GM23338 (cell line): ENCODE results near the gene CRISP3. TPM values are rescaled to one million over a fixed set of nuclear protein-coding genes. Genes with fewer than 3 reads are reported as not detected.

ENCODE experiments used
- ATAC-seq: fragments of 200-7000 bp; cut with Tn5 transposase; 3 replicates; pipeline ENCODE4 v1.9.1; 2020
- DNase-seq: peaks from one replicate; pipeline ENCODE4 v3.0.0-alpha.2; 2015; ENCODE audit warnings: low spot score
- H2AFZ ChIP-seq: fragments of 200-600 bp; sonication (generic); 2 replicates; pipeline ENCODE4 v1.8.0; 2016; ENCODE audit warnings: antibody characterized with exemption, mild to moderate bottlenecking, moderate library complexity
- H3F3A ChIP-seq: fragments of 200-600 bp; sonication (generic); replicated peaks from 2 replicates; pipeline ENCODE4 v1.8.0; 2017; ENCODE audit warnings: antibody characterized with exemption, mixed run types, low read depth
- H3K27ac ChIP-seq: fragments of 200-600 bp; sonication (generic); 2 replicates; pipeline ENCODE4 v1.6.1; 2016; ENCODE audit warnings: low read depth
- H3K27me3 ChIP-seq: fragments of 200-600 bp; sonication (generic); 2 replicates; pipeline ENCODE4 v1.8.0; 2016; ENCODE audit warnings: mild to moderate bottlenecking, mixed run types, moderate library complexity; ENCODE audit not compliant: insufficient read depth
- H3K36me3 ChIP-seq: fragments of 200-600 bp; sonication (generic); 2 replicates; pipeline ENCODE4 v1.8.0; 2016; ENCODE audit warnings: mild to moderate bottlenecking; ENCODE audit not compliant: insufficient read depth
- H3K4me1 ChIP-seq: fragments of 200-600 bp; sonication (generic); 2 replicates; pipeline ENCODE4 v1.8.0; 2016; ENCODE audit warnings: mild to moderate bottlenecking, moderate library complexity; ENCODE audit not compliant: insufficient read depth
- H3K4me2 ChIP-seq: fragments of 200-600 bp; sonication (generic); 2 replicates; pipeline ENCODE4 v1.7.1; 2017; ENCODE audit warnings: mixed run types
- H3K4me3 ChIP-seq: fragments of 200-600 bp; sonication (generic); 2 replicates; pipeline ENCODE4 v1.6.1; 2016; ENCODE audit warnings: mixed run types
- H3K79me2 ChIP-seq: fragments of 200-600 bp; sonication (generic); replicated peaks from 2 replicates; pipeline ENCODE4 v1.8.0; 2017; ENCODE audit warnings: mild to moderate bottlenecking; ENCODE audit not compliant: insufficient read depth
- H3K9me2 ChIP-seq: fragments of 200-600 bp; sonication (generic); 2 replicates; pipeline ENCODE4 v1.8.0; 2017; ENCODE audit not compliant: insufficient read depth
- H4K20me1 ChIP-seq: fragments of 200-600 bp; sonication (generic); replicated peaks from 2 replicates; pipeline ENCODE4 v1.8.0; 2017; ENCODE audit warnings: mild to moderate bottlenecking; ENCODE audit not compliant: insufficient read depth
- H3K27ac Mint-ChIP-seq: 2 replicates; pipeline ENCODE4 v1.8.0; 2020; ENCODE audit warnings: inconsistent platforms, mild to moderate bottlenecking, moderate library complexity, mixed read lengths
- H3K27me3 Mint-ChIP-seq: 3 replicates; pipeline ENCODE4 v1.8.0; 2022; ENCODE audit warnings: low read depth, mild to moderate bottlenecking, moderate library complexity, mixed read lengths, inconsistent platforms; ENCODE audit not compliant: insufficient read depth, poor library complexity
- H3K36me3 Mint-ChIP-seq: 3 replicates; pipeline ENCODE4 v1.8.0; 2021; ENCODE audit warnings: low read depth, mild to moderate bottlenecking, inconsistent platforms, moderate library complexity, mixed read lengths
- H3K4me1 Mint-ChIP-seq: 3 replicates; pipeline ENCODE4 v1.8.0; 2020; ENCODE audit warnings: mild to moderate bottlenecking, inconsistent platforms, mixed read lengths
- H3K4me3 Mint-ChIP-seq: 3 replicates; pipeline ENCODE4 v1.8.0; 2021; ENCODE audit warnings: moderate library complexity, mild to moderate bottlenecking, inconsistent platforms, mixed read lengths
- H3K9me3 Mint-ChIP-seq: 3 replicates; pipeline ENCODE4 v1.8.0; 2020; ENCODE audit warnings: moderate library complexity, mild to moderate bottlenecking, inconsistent platforms, mixed read lengths
- CREB1 ChIP-seq: fragments of 250-450 bp; sonication (Bioruptor Pico); IDR thresholded peaks from 2 replicates; pipeline ENCODE4 v1.5.0; 2020; ENCODE audit warnings: low read depth, mild to moderate bottlenecking, moderate library complexity
- CTCF ChIP-seq, 2 experiments: fragments of 200-600 bp in 1 of 2; sonication (generic) in 1 of 2; conservative IDR thresholded peaks; 2 replicates each; pipeline versions ENCODE4 v1.5.1 to v1.6.1; 2016 to 2017; ENCODE audit warnings: antibody characterized with exemption in 2 of 2, low read depth in 2 of 2, mild to moderate bottlenecking in 2 of 2, moderate library complexity in 1 of 2
- ETS1 ChIP-seq: IDR thresholded peaks from 2 replicates; pipeline ENCODE4 v1.6.1; 2016; ENCODE audit warnings: antibody characterized with exemption
- EZH2 ChIP-seq: fragments of 200-600 bp; sonication (generic); IDR thresholded peaks from one replicate; pipeline ENCODE4 v1.8.0; 2017; ENCODE audit warnings: antibody characterized with exemption, mild to moderate bottlenecking, low read depth; ENCODE audit not compliant: unreplicated experiment
- EZH2phosphoT487 ChIP-seq: fragments of 200-600 bp; sonication (generic); IDR thresholded peaks from one replicate; pipeline ENCODE4 v1.8.1; 2018; ENCODE audit warnings: antibody characterized with exemption; ENCODE audit not compliant: unreplicated experiment
- JUNB ChIP-seq: IDR thresholded peaks from one replicate; pipeline ENCODE4 v1.6.1; 2016; ENCODE audit warnings: antibody characterized with exemption; ENCODE audit not compliant: unreplicated experiment
- NANOG ChIP-seq: IDR thresholded peaks from 2 replicates; pipeline ENCODE4 v1.6.1; 2016; ENCODE audit warnings: antibody characterized with exemption, borderline replicate concordance
- POLR2AphosphoS5 ChIP-seq: IDR thresholded peaks from 2 replicates; pipeline ENCODE4 v1.6.1; 2016; ENCODE audit warnings: antibody characterized with exemption, low read depth
- REST ChIP-seq: IDR thresholded peaks from one replicate; pipeline ENCODE4 v1.6.1; 2018; ENCODE audit warnings: antibody characterized with exemption; ENCODE audit not compliant: unreplicated experiment
- STAT1 ChIP-seq: IDR thresholded peaks from one replicate; pipeline ENCODE4 v1.6.1; 2016; ENCODE audit warnings: antibody characterized with exemption; ENCODE audit not compliant: unreplicated experiment
- ZNF114 ChIP-seq: fragments of 250-450 bp; sonication (Bioruptor Pico); IDR thresholded peaks from 2 replicates; pipeline ENCODE4 v1.5.0; 2020; ENCODE audit warnings: mild to moderate bottlenecking, moderate library complexity
- ZNF331 ChIP-seq: fragments of 250-450 bp; sonication (Bioruptor Pico); IDR thresholded peaks from 2 replicates; pipeline ENCODE4 v1.5.0; 2020; ENCODE audit warnings: low read depth, mild to moderate bottlenecking, moderate library complexity
- ZNF462 ChIP-seq: fragments of 250-450 bp; sonication (Bioruptor Pico); IDR thresholded peaks from 2 replicates; pipeline ENCODE4 v1.5.0; 2020; ENCODE audit warnings: mild to moderate bottlenecking, moderate library complexity
- polyA plus RNA-seq: library from polyadenylated mRNA; unstranded; fragments of >200 nt; fragmentation: Nextera tagmentation; extraction: Ambion mirVana; gene quantifications from 2 replicates; pipeline ENCODE4 v1.2.1, GENCODE V29; 2016
- total RNA-seq: library from RNA; depleted of rRNA; stranded (reverse); fragments of >200 nt; shearing (Covaris generic); gene quantifications from 2 replicates; pipeline ENCODE4 v1.2.3, GENCODE V29; 2014

The CRISP3 gene
- total and polyA plus RNA-seq, 2 experiments from 2014 or later, result not detected

GRCh38 chr6:49764571-49765236 is 20.5 kb upstream of the CRISP3 start:
- H3K4me3 ChIP-seq, result no peak overlapping the region
- H2AFZ ChIP-seq, result no peak overlapping the region
- TF ChIP-seq EZH2 (no peak), ETS1 (no peak), STAT1 (no peak), ZNF462 (CRISPR knock-in tag) (no peak), CTCF (conservative IDR thresholded peaks at IDR 0.05; ENCODE audit: low read depth in 2 of 2) (no peak), ZNF114 (CRISPR knock-in tag) (no peak), ZNF331 (no peak), NANOG (no peak), EZH2phosphoT487 (no peak), CREB1 (CRISPR knock-in tag) (no peak), POLR2AphosphoS5 (no peak), JUNB (no peak), REST (no peak)
- Mint-ChIP-seq H3K4me3 (no peak overlapping the region), H3K27ac (no peak overlapping the region), H3K4me1 (no peaks in the 10 kb centered on the region), H3K9me3 (no peaks in the 10 kb centered on the region), H3K36me3 (no peaks in the 10 kb centered on the region), H3K27me3 (no peaks in the 10 kb centered on the region)
- H3K9me2 ChIP-seq, result no peaks in the 10 kb centered on the region
- H3K4me2 ChIP-seq, result no peak overlapping the region
- no peaks in the 10 kb centered on the region for H3K36me3 ChIP-seq
- no peak for ATAC-seq
- no peak overlapping the region for H3K27ac ChIP-seq
- DNase-seq, result no peak
- H3F3A ChIP-seq, result no peaks in the 10 kb centered on the region
- H3K79me2 ChIP-seq, result no peaks in the 10 kb centered on the region
- no peaks in the 10 kb centered on the region for H3K4me1 ChIP-seq
- H4K20me1 ChIP-seq, result no peaks in the 10 kb centered on the region; the same call in 1 of the 2 replicates
- no peaks in the 10 kb centered on the region for H3K27me3 ChIP-seq
